ENCODE data around the gene VPS45.

The VPS45 gene

DNA sequence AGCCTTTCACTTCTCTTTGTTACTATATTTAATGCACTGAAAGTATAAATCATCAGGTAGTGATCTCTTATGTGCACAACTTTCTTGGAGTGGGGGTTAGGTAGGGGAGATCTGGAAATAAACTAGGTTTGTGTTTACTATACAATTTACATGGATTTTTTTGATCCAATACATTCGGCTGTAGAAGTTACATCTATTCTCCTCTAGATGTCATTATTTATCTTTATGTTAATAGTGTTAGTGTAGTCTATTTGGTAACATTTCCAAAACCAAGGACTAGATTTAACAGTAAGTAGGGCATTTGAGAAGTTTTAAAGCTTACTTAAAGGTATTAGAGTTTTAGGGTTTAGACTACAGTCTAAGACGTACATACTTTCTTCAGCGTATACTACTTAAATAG lies 5.4 kb downstream of the VPS45 start:
- no peak overlapping the region for H3K27ac ChIP-seq (ENCODE audit: low read depth, low read length)
- no peaks in the 10 kb centered on the region for H3K9me3 ChIP-seq (ENCODE audit: control insufficient read depth, insufficient read depth, low read depth, low read length)
- H3K27me3 ChIP-seq (ENCODE audit: control insufficient read depth, insufficient read depth, low read length) = no peaks in the 10 kb centered on the region
- H3K4me3 ChIP-seq (ENCODE audit: low read depth, low read length) = no peak overlapping the region
- peaks cover 3% of the 10 kb centered on the region; the same call in 1 of the 2 replicates for H3K4me1 ChIP-seq (ENCODE audit: control insufficient read depth, insufficient read depth, low read length)
- H3K9ac ChIP-seq (ENCODE audit: low read length) = no peak overlapping the region
- peaks cover 36% of the 10 kb centered on the region for H3K36me3 ChIP-seq (ENCODE audit: control insufficient read depth, insufficient read depth, low read length)

DNA sequence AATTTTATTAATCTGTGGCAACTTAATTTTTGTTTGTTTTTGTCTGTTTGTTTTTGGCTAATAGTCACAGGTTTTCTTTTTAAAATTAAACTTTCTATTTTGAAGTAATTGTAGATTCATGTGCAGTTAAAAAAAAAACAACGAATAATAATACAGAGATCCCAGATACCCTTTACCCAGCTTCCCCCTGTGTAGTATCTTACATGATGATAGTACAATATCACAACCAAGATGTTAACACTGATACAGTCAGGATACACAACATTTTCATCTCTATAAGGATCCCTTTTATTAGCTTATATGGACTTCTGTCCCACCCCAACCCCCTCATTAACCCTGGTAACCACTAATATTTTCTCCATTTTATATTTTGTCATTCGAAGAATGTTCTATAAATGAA lies 5.9 kb downstream of the VPS45 start:
- H3K36me3 ChIP-seq (ENCODE audit: control insufficient read depth, insufficient read depth, low read length) = peaks cover 40% of the 10 kb centered on the region

DNA sequence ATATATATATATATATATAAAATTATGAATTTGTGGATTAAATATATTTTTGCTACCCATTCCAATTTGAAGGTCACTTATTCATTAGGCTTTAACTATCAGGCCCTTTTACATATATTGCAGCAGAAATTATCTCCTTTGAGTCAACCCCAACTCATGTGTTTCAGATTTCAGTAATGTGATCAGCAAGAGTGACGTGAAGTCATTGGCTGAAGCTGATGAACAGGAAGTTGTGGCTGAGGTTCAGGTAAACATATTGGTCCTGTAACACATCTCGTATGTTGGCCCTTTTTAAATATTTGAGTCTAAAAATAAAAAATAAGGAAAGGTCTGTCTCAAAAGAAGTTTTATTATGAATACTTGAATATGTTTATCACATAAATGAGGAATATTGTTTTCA lies 8.5 kb downstream of the VPS45 start:
- peaks cover 45% of the 10 kb centered on the region for H3K36me3 ChIP-seq (ENCODE audit: control insufficient read depth, insufficient read depth, low read length)
- no peak overlapping the region for H3K27ac ChIP-seq (ENCODE audit: low read depth, low read length)

More for the DNA sequence above, 5.9 kb downstream of the VPS45 start:
- H3K9me3 ChIP-seq (ENCODE audit: control insufficient read depth, insufficient read depth, low read depth, low read length) = no peaks in the 10 kb centered on the region
- no peaks in the 10 kb centered on the region for H3K27me3 ChIP-seq (ENCODE audit: control insufficient read depth, insufficient read depth, low read length)
- no peak overlapping the region for H3K9ac ChIP-seq (ENCODE audit: low read length)
- H3K27ac ChIP-seq (ENCODE audit: low read depth, low read length) = no peak overlapping the region
- H3K4me3 ChIP-seq (ENCODE audit: low read depth, low read length) = no peak overlapping the region
- H3K4me1 ChIP-seq (ENCODE audit: control insufficient read depth, insufficient read depth, low read length) = peaks cover 1% of the 10 kb centered on the region; the same call in 1 of the 2 replicates

GRCh38 chr1:150076985-150077384 lies 9.4 kb downstream of the VPS45 start:
- Histone ChIP-seq H3K4me1 (ENCODE audit: control insufficient read depth, insufficient read depth, low read length) (no peaks in the 10 kb centered on the region), H3K27me3 (ENCODE audit: control insufficient read depth, insufficient read depth, low read length) (no peaks in the 10 kb centered on the region), H3K4me3 (ENCODE audit: low read depth, low read length) (no peak overlapping the region), H3K27ac (ENCODE audit: low read depth, low read length) (no peak overlapping the region), H3K9me3 (ENCODE audit: control insufficient read depth, insufficient read depth, low read depth, low read length) (no peaks in the 10 kb centered on the region), H3K9ac (ENCODE audit: low read length) (no peak overlapping the region), H3K36me3 (ENCODE audit: control insufficient read depth, insufficient read depth, low read length) (peaks cover 52% of the 10 kb centered on the region)

More for the DNA sequence above, 8.5 kb downstream of the VPS45 start:
- no peaks in the 10 kb centered on the region for H3K4me1 ChIP-seq (ENCODE audit: control insufficient read depth, insufficient read depth, low read length)
- H3K4me3 ChIP-seq (ENCODE audit: low read depth, low read length) = no peak overlapping the region
- H3K27me3 ChIP-seq (ENCODE audit: control insufficient read depth, insufficient read depth, low read length) = no peaks in the 10 kb centered on the region
- H3K9me3 ChIP-seq (ENCODE audit: control insufficient read depth, insufficient read depth, low read depth, low read length) = no peaks in the 10 kb centered on the region
- no peak overlapping the region for H3K9ac ChIP-seq (ENCODE audit: low read length)

DNA sequence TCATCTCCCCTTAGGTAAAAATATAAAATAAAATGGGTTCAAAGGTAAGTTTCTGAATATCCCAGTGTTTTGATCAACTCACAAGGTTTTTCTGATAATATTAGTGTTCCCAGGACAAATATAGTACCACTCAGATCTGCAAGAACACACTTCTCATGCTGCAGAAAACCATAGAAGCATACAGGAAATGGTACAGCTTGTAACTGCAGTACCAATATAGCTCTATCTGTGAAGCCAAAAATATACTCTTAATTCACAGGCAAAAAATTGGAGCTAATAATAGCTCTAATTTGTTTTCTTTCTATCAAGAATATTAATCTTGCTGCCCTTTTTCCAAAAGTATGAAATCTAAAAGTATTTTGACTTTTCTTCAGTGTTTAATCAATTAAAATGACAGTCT lies 13.2 kb downstream of the VPS45 start:
- H3K36me3 ChIP-seq (ENCODE audit: control insufficient read depth, insufficient read depth, low read length) = peaks cover 63% of the 10 kb centered on the region
- H3K4me1 ChIP-seq (ENCODE audit: control insufficient read depth, insufficient read depth, low read length) = no peaks in the 10 kb centered on the region
- no peak overlapping the region for H3K9ac ChIP-seq (ENCODE audit: low read length)
- no peaks in the 10 kb centered on the region for H3K27me3 ChIP-seq (ENCODE audit: control insufficient read depth, insufficient read depth, low read length)
- H3K4me3 ChIP-seq (ENCODE audit: low read depth, low read length) = no peak overlapping the region
- H3K27ac ChIP-seq (ENCODE audit: low read depth, low read length) = no peak overlapping the region
- no peaks in the 10 kb centered on the region for H3K9me3 ChIP-seq (ENCODE audit: control insufficient read depth, insufficient read depth, low read depth, low read length)

- Histone ChIP-seq H3K36me3 (ENCODE audit: control insufficient read depth, insufficient read depth, low read length) (peaks cover 65% of the 10 kb centered on the region), H3K4me3 (ENCODE audit: low read depth, low read length) (no peak overlapping the region), H3K27me3 (ENCODE audit: control insufficient read depth, insufficient read depth, low read length) (no peaks in the 10 kb centered on the region), H3K9ac (ENCODE audit: low read length) (no peak overlapping the region), H3K27ac (ENCODE audit: low read depth, low read length) (no peak overlapping the region), H3K4me1 (ENCODE audit: control insufficient read depth, insufficient read depth, low read length) (no peaks in the 10 kb centered on the region), H3K9me3 (ENCODE audit: control insufficient read depth, insufficient read depth, low read depth, low read length) (no peaks in the 10 kb centered on the region)
Measured at GRCh38 chr1:150082494-150082893, 14.9 kb downstream of the VPS45 start.

DNA sequence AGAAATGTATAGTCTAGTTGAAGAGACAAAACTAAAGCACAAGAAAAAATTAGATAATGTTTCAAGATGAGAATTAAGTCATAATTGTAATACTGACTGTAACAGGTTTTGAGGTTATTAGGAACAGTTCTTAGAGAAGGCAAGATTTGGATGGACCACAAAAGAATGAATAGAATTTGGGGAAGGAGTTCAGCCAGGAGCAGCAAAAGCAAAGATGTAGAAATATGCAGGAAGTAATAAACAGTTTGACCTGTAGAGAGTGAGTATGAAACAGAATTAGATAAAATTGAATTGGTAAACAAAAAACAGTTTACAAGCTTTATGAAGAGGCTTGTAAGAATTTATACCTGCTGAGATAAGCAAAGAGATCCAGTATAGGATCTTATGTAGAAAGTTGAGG lies 16.3 kb downstream of the VPS45 start:
- no peaks in the 10 kb centered on the region for H3K27me3 ChIP-seq (ENCODE audit: control insufficient read depth, insufficient read depth, low read length)
- H3K9ac ChIP-seq (ENCODE audit: low read length) = no peak overlapping the region
- H3K36me3 ChIP-seq (ENCODE audit: control insufficient read depth, insufficient read depth, low read length) = peaks cover 65% of the 10 kb centered on the region
- no peak overlapping the region for H3K27ac ChIP-seq (ENCODE audit: low read depth, low read length)
- H3K9me3 ChIP-seq (ENCODE audit: control insufficient read depth, insufficient read depth, low read depth, low read length) = no peaks in the 10 kb centered on the region
- no peaks in the 10 kb centered on the region for H3K4me1 ChIP-seq (ENCODE audit: control insufficient read depth, insufficient read depth, low read length)
- H3K4me3 ChIP-seq (ENCODE audit: low read depth, low read length) = no peak overlapping the region

DNA sequence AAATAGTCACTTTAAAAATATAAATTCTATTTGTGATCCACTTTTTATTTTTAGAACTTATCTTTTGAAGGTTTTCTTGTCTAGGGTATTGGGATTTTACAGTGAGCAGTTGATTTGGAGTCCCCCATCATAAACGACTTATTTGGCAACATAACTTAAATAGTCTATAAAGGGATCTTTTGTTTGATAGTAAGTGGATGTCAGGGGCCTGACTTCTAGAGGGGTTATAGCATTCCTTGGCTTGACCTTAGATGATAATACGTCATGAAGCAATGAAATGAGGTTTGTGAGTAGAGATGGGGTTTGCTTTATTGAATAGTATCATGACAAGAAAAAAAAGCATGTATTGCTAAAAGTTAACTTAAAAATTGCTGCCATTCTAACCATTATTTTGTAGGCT lies 17.8 kb downstream of the VPS45 start:
- Histone ChIP-seq H3K27me3 (ENCODE audit: control insufficient read depth, insufficient read depth, low read length) (no peaks in the 10 kb centered on the region), H3K9ac (ENCODE audit: low read length) (no peak overlapping the region), H3K27ac (ENCODE audit: low read depth, low read length) (no peak overlapping the region), H3K4me1 (ENCODE audit: control insufficient read depth, insufficient read depth, low read length) (no peaks in the 10 kb centered on the region), H3K36me3 (ENCODE audit: control insufficient read depth, insufficient read depth, low read length) (peaks cover 58% of the 10 kb centered on the region), H3K9me3 (ENCODE audit: control insufficient read depth, insufficient read depth, low read depth, low read length) (no peaks in the 10 kb centered on the region), H3K4me3 (ENCODE audit: low read depth, low read length) (no peak overlapping the region)

DNA sequence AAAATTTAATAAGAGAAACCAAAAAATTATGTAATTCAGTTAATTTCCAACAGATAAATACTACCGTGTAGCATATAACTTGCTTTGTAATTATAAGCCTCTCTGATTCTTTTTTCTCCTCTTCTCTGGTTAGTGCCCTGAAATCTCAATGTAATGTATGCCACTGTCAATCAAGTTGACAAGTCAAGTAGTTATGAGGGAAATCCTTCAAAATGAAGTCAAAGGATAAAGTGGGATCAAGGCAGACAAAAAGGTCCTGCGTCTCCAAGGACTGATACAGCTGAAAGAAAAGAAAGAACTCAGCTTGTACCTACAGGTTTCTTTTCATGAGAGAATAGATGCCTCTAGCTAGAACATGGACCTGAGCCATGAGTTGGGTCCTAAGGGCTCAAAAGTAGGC lies 19.8 kb downstream of the VPS45 start:
- no peaks in the 10 kb centered on the region for H3K27me3 ChIP-seq (ENCODE audit: control insufficient read depth, insufficient read depth, low read length)
- H3K9me3 ChIP-seq (ENCODE audit: control insufficient read depth, insufficient read depth, low read depth, low read length) = no peaks in the 10 kb centered on the region
- H3K4me1 ChIP-seq (ENCODE audit: control insufficient read depth, insufficient read depth, low read length) = no peaks in the 10 kb centered on the region
- H3K36me3 ChIP-seq (ENCODE audit: control insufficient read depth, insufficient read depth, low read length) = peaks cover 48% of the 10 kb centered on the region
- H3K9ac ChIP-seq (ENCODE audit: low read length) = no peak overlapping the region
- H3K4me3 ChIP-seq (ENCODE audit: low read depth, low read length) = no peak overlapping the region
- H3K27ac ChIP-seq (ENCODE audit: low read depth, low read length) = no peak overlapping the region

DNA sequence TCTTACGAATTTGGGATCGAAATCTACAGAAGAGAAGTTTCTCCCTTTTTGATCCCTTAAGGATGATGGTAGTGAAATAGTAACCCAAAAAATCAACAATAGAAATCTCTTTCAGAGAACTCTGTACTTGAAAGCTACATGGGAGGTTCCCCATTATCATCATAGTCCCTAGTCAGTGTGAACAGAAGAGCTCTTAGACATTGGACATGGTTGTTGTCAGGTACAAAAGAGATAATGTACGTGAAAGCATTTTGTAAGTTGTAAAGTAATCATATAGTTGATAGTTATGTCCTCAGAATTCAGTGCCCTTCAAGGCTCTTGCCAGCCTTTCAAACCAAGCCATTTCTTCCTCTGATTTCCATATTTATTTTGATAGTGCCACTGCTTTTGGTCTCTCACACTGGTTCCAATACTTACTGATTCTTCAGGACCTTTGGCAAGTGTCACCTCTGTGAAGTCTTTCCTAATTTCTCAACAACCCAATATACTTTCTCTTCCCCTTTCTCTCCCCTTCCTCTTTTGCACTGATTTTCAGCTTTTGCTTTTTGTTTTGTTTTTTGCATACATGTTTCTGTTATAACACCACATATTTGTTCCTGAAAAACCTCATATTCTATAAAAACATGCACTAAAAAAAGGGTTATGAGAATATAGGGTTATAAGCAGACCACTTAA lies 22.4 kb downstream of the VPS45 start:
- no peaks in the 10 kb centered on the region for H3K27me3 ChIP-seq (ENCODE audit: control insufficient read depth, insufficient read depth, low read length)
- H3K4me1 ChIP-seq (ENCODE audit: control insufficient read depth, insufficient read depth, low read length) = no peaks in the 10 kb centered on the region
- H3K27ac ChIP-seq (ENCODE audit: low read depth, low read length) = no peak overlapping the region
- no peaks in the 10 kb centered on the region for H3K9me3 ChIP-seq (ENCODE audit: control insufficient read depth, insufficient read depth, low read depth, low read length)
- H3K4me3 ChIP-seq (ENCODE audit: low read depth, low read length) = no peak overlapping the region
- peaks cover 36% of the 10 kb centered on the region for H3K36me3 ChIP-seq (ENCODE audit: control insufficient read depth, insufficient read depth, low read length)
- H3K9ac ChIP-seq (ENCODE audit: low read length) = no peak overlapping the region

GRCh38 chr1:150092180-150092791 lies 24.7 kb downstream of the VPS45 start:
- Histone ChIP-seq H3K36me3 (ENCODE audit: control insufficient read depth, insufficient read depth, low read length) (peaks cover 34% of the 10 kb centered on the region), H3K4me1 (ENCODE audit: control insufficient read depth, insufficient read depth, low read length) (no peaks in the 10 kb centered on the region), H3K27ac (ENCODE audit: low read depth, low read length) (no peak overlapping the region)

More at GRCh38 chr1:150092180-150092791, 24.7 kb downstream of the VPS45 start:
- no peaks in the 10 kb centered on the region for H3K27me3 ChIP-seq (ENCODE audit: control insufficient read depth, insufficient read depth, low read length)
- H3K4me3 ChIP-seq (ENCODE audit: low read depth, low read length) = no peak overlapping the region
- H3K9ac ChIP-seq (ENCODE audit: low read length) = no peak overlapping the region
- no peaks in the 10 kb centered on the region for H3K9me3 ChIP-seq (ENCODE audit: control insufficient read depth, insufficient read depth, low read depth, low read length)
